ENCODE data around the gene KCP.

KCP gene

DNA sequence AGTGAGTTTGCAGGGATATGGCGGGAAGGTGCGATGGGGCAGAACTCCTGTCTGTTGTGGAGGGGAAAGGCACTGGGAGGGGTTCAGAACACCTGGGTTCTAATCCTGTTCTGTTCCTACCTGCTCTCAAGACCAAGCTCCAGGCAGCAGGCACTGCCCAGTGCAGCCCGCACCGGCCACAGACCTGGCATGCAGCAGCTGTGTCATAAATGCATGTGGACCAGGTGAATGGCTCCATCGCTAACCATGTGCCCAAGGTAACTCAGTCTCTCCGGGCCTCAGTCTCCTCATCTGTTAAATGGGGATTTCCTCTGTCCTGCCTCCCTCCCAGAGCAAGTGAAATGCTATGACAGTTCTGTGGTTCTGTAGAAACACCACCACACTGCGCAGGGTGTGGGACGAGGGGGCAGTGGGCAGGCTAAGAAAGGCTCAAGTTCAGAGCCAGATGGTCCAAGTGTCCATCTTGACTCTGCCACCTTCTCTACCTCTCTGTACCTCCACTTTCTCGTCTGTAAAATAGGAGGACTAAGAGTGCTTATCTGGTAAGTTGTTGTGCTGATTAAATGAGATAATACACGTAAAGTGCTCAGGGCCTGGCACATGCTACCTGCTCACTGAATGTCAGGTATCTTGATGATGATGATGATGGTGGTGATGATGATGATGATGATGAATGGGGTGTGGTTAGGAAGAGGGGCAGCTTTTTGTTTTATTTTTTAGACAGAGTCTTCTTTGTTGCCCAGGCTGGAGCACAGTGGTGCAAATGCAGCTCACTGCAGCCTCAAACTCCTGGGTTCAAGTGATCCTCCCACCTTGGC lies 24.9 kb downstream of the KCP start:
- no peak for DNase-seq

DNA sequence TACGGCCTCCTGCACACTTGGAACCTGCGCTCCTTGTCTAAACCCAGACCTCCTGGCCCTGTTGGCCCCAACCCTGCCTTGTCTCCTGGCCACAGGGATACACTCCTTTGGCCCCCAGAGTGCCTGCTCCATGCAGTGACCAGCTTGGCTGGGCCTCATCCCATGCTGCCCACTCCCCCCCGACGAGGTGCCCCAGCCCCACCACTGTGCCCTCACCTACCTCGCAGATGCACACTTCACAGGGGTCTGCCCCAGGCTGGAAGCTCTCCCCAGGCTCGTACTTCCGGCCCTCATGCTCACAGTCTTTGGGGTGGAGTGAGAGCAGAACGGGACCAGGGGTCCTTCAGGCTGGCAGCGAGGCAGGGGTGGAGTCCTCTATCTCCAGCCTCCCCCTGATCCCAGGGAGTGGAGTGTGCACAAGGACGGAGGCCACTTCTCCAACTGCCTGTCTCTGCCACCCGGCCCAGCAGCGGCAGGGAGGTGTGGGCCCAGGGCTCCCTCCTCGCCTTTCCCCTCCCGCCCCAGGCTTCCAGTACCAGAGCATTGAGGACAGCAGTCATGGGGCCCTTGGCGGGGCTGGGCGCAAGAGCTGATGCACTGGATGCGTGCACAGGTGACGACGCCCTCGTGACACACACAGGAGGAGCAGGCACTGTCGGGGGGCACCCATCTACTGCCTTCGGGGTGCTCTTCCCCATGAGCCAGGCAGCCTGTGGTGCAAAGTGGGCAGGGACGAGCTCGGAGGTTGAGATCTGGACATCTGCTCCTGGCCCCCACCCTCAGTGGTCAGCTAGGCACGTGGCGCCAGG lies 25.7 kb downstream of the KCP start:
- DNase-seq = no peak

DNA sequence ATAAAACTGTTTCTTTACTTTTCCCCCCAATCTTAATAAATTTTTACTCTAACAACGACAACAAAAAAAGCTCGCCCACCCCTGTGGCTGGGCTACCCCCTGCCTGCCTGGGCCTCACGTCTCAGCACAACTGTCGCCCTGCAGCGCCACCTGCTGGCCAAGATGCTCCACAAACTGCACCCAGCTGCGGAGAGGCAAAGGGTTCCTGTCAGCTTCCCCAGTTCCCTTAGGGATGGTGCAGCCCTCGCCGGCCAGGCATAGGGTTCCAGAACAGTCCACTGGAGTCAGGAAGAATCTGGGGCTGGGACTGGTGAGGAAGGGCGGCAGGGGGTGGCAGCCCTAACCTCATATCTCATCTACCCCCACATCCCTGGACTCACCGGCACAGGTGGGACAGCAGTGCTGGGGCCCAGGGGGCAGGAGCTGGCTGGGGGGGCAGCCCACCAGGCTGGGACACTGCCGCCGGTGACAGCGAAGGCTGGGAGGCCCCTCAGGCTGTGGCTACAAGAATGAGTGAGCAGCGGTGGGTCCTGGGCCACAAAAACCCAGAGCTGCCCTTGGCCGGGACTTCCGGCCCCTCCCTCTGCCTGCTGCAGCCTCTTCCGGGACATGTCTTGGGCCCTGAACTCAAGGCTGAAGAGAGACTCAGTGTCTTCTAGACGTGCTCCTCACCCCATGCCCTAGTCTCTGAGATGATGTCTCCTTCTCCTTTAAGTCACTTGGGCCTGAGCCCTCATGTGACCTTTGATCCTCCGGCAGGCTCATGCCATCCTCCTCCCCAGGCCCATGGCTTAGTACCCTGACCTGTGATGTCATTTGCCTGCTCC lies 26.7 kb downstream of the KCP start:
- peak; percentile 76 for DNase-seq

DNA sequence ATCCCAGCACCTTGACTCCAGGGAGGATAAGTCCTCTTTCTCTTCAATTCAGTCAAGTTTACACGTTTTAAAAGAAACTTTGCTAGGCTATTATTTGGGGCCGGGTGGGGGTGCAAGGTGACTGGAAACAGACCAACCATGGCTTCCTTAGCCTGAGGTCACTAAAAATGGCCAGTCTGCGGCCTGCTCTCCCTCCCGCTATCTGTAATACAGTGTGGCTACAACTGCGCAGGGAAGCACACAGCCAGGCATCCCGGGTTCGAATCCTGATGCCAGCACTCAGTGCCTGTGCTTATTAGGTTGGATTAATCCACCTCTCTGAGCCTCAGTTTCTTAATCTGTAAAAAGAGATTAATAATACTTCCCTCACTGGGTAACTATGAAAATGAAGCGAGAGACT lies 28.4 kb downstream of the KCP start:
- no peak for DNase-seq

DNA sequence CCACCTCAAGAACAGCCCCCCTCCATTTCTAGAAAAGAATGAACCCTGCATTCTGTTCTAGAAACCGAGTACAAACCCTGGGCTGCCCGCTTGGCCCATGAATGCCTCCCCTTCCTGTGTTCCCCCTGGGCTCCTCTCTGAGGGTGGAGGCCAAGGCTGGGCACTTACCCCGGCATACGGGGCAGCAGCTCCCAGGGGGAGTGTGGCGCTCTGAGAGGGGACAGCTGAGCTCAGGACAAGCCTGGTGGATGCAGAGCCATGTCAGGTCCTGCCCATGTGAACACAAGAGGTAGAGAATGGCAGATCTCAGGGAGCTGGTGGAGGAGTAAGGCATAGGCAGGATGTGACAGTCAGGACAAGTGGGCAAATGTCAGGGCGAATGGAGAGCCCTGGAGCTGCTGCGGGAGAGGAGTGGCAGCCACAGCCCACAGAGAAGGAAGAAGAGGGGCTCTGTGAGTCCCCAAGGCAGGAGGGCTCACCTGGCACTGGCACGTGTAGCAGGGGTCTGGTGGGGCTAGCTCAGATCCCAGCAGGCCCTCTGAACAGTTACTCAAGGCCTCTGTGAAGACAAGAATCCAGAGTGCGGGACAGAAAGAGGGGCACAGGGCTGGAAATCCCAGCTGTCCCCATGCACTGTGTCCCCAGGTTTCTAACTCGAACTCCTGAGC lies 28.9 kb downstream of the KCP start:
- no peak for DNase-seq

DNA sequence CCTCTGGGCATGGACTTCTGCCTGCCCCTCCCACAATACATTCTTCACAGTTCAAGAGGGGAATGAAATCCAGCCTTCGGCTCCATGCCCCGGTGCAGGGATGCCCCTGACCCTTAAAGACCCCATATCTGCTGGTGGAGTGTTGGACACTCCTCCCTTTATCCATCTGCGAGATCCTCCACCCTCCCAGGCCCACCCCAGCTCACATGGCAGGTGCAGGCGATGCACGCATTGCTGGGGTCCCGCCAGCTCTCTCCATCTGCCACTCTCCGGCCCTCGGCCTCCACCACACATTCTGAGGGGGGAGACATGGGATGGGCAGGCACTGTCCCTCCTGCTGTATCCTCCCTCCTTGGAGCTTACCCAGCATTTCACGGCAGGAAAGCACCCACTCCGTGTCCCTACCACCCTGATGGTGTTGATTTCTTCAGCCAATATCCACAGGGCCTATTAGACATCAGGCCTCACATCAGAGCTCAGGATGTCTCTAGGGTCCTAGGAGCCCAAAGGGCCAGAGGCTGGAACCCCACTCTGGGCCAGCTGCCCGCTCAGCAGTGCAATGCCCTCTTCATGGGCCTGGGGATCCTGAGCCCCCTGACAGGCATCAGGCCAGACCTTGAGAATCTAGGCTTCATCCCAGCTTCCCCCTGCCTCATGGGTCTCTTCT lies 29.6 kb downstream of the KCP start:
- DNase-seq = no peak

DNA sequence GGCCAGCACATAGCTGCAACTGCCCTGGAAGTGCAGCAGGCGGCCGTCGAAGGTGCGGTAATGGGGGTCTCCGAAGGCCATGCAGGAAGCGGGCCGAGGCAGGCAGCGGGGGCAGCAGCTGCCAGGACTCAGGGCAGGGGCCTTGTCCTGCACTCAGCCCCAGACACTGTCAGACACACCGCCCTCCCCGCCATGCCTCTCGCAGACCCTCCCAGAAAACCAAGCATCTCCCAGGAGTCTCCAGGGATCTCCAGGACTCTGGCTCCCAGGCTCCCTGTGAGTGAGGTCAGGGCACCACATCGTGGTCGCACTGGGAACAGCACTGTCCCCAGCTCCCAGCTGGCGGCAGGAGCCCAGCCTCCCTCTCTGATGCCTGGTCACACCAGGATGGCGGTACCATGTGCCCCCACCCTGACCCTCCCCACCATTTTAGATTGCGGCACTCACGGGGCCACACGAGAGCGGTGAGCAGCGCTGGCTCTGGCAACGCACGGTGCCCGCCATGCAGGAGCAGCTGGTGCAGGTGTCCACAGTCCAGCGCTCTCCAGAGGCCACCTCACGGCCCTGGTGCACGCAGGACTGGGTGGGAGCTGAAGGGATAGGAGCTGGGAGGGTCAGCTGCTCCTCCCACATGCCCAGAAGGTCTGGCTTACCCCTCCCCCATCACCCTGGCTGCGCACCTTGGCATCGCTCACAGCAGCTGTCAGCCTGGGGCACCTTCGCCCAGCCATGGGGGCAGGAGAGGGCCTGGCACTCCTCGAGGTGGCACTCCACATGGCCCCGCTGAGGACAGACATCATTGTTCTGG lies 30.4 kb downstream of the KCP start:
- peak; percentile 87 for DNase-seq

DNA sequence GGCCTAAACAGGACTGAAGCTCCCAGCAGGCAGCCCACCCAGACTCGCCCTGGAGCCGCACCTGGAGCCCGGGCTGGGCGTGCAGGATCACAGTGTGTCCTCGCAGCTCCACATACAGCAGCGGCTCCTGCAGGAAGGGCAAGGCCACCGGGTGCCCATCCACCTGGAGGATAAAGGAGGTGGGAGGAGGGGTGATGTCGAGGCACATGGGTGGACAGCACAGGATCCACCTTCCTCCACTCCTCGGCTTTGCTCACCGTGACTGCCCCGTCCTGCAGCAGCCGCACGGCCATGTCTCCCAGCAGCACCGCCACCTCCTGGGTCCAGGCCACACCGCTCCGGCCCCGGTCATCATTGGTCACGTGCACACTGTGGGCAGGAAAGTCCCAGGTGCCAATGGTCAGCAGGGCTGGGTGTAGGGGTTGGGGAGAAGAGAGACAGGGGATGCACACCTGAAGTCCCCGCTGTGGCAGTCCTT lies 31.0 kb downstream of the KCP start:
- no peak for DNase-seq

DNA sequence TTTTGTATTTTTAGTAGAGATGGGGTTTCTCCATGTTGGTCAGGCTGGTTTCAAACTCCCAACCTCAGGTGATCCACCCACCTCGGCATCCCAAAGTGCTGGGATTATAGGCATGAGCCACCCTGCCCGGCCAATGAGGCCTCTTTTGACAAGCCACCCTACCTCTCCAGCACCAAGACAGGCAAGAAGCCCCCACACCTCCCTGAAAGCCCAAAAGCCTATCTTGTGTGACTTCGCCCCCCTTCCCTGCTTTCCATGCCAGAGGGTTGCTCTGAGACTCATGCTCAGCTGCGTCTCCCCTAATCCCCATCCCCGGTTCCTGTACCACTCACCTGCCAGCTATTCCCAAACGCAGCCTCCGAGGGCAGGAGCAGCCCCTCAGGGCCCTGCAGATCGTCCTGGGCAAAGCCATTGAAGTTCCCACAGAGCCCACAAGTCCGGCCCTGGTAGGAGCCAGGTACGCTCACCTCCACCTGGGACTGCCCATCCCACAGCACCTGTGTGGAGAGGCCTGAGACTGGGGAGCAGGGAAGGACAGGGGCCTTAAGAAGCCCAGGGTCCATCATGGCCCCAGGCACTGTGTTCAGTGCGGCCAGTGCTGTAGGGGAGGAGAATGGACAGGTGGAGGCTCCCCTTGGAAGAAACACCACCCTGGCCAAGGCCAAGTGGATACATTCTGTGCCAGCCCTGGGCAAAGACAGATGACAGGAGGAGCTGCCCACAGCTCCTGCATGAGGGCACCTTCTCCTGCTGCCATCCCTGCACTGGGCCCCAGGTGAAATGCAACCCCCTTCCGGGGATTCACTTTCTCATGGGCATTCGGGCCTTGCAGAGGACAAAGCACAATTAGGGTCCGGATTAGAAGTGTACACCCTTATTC lies 32.0 kb downstream of the KCP start:
- DNase-seq = no peak

DNA sequence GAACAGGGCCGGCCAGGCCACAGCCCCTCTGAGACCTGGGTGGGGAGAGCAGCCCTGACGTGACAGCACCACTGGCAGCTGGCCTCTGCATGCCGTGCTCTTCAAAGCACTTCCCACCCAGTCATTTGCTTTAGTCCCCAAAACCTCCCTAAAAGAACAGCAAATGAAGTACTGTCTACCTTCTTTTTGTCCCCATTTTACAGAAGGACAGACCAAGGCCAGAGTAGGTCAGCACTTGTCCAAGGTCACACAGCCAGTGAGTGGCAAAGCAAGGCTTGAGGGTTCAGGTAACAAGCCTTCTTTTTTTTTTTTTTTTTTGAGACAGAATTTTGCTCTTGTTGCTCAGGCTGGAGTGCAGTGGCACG lies 32.8 kb downstream of the KCP start:
- DNase-seq = no peak

DNA sequence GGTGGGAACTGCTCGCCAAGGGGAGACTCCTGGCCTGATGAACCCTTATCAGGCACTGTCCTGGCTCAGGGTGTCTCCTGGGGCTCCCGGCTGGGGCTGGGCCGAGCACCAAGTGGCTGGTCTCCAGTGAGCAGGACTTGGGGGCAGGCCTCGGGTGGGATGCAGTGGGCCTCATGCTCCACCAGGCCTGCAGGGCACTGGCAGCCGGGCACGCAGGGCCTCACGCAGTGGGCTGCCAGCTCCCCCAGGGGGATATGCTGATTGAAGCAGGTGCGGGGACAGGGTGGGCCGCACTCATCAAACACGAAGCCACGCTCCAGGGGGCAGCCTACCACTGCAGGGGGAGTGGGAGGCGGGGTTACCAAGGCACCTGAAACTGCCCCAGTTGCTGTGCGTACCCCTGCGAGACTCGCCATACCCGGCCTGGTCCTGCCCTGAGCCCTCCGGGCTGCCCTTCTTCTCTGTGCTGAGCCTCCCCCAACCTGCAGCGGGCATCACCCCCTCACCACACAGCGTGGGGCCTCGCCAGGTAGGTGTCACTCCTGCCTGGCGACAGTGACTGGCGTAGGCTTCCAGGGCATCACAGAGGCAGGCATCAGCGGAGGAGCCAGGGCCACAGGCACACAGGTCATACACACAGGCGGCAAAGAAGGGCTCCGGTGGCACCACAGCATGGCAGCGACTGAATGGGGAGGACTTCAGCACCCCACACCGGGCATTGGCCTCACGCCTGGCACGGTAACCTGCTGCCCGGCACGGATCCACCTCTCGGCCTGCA lies 33.3 kb downstream of the KCP start:
- no peak for DNase-seq

DNA sequence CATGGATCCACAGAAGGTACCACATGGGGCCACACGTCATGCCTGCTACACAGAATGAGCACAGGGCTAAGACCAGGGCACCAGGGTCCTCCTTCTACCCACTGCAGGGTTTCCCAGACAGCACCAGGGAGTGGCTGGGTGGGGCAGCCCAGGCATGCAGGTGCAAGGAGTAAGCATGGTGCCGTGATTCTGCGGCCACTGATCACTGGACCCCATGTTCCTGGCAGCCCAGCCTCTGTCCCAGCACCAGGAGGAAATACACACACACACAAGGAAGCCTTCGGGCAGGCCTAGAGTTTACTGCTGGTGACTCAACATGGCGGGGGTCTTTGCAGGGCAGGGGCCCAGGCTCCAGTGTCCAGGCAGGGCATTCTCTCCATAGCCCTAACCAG lies 33.9 kb downstream of the KCP start:
- DNase-seq = no peak

DNA sequence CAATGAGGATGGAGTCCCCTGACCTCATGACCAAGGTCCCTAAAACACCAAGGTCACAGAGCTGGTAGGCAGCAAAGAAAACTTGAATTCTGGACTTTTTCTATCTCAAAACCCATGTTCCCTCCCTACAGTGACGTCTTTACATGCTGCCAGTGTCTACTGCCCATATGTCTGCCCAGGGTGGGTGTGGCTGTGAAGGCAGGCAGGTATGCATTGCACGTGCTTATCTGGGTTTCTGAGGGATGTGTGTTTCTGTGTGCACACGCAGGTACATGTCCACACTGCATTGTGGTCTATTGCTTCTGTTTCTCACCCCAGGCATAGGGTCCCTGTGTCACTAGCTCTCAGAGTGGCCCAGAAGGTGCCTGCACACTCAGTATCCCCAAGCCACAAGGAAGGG lies 34.4 kb downstream of the KCP start:
- no peak for DNase-seq

DNA sequence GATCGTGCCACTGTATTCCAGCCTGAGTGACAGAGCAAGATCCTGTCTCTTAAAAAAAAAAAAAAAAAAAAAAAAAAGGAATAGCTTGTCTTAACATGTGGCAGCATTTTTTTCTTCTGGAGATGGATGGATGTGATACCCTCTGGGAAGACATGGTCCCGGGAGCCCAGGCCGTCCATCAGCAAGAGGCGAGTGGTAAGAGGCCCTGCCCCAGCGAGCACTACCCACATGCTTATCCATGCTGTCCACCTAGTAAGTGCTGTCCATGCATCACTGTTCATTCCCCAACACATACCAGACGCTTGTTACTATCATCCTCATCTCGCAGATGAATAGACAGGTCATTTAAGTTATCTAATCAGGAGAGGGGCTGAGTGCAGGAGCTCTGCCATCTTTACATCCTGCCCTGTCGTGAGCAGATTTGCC lies 35.0 kb downstream of the KCP start:
- DNase-seq = no peak

DNA sequence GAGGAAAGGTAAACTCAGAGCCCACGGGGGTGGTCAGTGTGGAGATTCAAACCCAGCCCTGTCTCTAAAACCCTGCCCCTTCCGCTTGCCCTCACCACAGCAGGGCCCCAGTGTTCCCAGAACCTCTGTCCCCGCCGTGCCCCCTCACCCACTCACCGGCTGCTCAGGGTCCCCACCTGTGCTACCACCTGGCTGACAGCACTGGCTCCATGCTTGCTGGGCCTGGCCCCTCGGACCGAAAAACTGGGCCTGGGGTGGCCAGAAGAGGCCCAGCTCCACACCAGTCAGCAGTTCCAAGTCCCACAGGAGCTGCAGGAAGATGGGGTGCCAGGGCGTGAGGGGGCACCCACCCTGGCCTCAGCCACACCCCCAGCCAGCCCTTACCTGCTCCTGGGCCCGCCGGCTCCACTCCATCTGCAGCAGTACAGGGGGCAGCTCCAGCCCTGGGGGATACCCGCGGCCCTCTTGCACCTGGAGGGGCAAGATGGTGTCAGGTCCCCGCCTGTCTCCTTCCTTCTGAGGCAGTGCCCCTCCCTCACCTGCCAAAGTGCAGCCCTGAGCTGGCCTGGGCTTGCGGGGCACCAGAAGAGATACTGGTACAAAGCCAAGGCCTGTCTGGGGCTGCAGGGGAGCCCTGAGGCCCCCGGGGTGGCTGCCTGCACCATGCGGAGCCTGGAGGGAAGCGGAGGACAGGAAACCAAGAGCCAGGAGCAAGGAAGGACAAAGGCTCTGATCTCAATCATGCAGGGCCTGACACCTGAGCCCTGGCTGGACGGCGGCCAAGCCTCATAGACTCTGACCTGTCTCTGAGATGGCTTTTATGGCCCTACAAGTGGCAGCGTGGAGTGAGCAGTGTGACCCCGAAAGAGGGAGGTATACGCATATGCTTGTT lies 36.1 kb downstream of the KCP start:
- DNase-seq = no peak

DNA sequence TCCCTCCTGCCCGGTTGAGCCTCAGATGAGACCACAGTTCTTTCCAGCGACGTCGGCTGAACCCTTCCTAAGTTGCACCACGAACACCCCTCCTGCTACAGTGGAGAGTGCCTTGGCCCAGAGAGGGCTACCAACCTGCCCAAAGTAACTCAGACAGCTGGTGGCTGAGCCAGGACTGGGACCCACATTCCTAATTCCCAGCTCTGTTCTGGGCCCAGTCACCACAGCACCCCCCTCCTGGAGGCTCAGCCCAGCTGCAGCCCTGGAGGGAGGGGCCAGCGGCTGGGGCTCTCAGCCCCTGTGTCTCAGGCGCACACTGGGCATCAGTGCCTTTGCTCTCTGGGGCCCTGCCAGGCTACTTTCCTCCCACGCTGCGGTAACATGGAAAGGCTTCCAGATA lies 37.3 kb downstream of the KCP start:
- no peak for DNase-seq

DNA sequence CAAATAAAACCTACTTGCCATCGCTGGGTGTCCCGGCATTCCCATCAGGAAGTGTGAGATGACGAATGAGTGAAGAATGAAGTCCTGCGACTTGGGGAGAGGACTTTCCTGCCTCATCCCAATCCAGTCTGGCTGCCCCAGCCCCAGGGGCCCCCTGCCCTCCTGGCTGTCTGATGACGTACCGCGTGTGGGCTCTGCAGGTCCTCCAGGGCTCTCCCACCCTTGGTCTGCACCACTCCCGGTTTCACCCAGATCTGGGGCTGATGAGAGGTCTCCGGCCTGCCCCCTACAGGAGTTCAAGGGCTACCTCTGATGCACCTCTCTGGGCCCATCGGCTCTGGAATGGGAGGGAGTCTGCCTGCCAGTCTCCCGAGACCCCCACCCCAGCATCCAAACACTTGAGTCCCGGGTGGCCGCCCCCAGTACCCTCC lies 38.1 kb downstream of the KCP start:
- DNase-seq = no peak

DNA sequence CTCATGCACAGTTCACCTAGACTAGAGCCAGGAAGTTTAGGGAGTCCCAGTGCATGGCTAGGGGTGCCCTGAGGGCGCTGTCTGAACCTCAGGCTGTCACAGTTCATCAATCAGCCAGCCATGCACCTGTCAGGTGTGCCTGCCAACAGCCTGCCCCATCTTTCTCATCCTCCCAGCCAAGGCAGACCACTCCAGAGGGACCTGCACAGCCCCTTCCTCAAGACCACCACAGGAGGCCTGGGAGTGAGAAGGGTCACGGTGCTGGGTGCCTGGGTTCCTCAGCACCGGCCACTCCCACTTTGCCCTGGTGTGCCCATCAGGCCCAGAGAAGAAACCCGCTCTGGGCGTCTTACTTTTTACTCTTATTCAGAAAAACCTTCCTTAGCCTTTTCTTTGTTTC lies 39.5 kb downstream of the KCP start:
- no peak for DNase-seq
